Stimulated activated CD4-positive, alpha-beta T cell treated with anti-CD3 and anti-CD28 coated beads, Interleukin-2, amount 100 ng/mL, for 48 hours (primary cell): ENCODE measurements around the gene PAPOLB.

Experiments used
- DNase-seq, 2 donors: peaks; one replicate each; pipeline ENCODE4 v3.0.0-alpha.2; 2020

The PAPOLB gene

GRCh38 chr7:4820405-4820966 is 41.3 kb downstream of the PAPOLB start:
- no peak for DNase-seq

DNA sequence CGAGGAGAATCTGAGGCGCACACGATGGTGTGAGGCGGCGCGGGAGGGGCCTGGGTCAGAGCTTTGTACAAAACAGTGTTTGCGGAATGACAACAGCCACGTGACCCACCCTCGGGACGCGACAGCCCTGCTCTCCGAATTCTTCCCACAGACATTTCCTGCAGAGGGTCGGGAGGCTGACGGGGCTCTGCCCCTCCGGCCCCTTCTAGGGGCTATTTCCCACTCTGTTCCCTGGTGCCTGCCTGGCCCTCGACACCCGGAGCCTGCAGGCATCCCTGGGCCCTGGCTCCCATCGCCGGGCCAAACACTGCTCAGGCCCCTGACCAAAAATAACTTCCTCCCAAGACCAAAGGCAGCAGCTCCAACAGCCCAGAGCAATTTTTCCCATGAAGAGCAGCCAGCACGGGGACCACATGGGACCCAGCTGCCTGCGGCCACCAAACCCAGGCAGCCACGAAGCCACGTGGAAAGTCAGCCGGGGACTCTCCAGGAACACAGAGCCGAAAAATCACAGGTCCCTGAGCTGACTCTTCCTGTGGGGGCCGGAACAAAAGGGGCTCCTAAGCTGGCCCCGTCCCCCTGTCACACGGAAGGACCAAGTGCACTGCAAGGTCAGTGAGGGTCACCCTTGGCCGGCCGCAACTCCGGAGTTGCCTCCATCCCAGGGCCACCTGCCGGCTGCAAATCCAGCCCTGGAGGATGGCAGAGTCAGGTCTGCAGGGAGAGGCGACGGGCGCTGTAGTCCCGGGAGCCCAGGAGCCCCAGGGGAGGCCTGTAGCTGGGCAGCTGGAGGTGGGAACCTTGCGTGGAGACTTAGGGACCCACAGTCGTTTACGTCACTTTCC is 42.0 kb downstream of the PAPOLB start:
- DNase-seq = no peak

- no peak for DNase-seq
Measured at GRCh38 chr7:4818000-4818794, 43.6 kb downstream of the PAPOLB start.

DNA sequence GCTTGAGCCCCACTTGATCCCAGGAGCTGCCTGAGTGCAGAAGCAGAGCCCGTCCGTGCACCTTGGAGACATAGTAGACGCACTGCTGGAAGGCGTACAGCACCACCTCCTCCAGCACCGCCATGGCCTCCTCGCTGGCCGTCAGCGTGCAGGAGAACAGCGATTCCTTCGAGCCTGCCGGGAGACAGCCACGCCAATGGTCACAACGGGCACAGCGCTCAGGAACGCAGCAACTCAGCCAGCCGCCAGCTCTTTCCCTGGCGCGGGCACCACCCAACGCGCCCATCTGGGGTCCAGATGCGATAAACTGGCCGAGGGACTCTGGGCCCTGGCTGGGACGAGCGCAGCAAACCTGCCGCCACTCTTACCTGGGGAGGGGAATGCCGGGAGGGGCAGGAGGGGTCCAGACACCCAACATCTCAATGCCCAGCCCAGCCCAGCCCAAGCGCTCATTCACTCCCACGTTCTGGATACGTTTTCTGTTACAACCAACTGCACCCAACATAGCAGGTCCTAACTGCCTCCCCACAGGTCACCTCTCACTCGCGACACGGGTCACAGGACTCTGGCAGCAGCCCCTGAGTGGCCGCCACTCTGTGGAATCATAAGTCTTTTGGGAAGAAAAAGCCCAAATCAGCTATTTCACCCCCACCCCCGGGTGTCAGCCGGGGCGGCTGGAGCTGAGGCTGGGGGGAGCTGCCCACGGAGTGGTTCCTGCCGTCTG is 44.5 kb downstream of the PAPOLB start:
- no peak for DNase-seq

DNA sequence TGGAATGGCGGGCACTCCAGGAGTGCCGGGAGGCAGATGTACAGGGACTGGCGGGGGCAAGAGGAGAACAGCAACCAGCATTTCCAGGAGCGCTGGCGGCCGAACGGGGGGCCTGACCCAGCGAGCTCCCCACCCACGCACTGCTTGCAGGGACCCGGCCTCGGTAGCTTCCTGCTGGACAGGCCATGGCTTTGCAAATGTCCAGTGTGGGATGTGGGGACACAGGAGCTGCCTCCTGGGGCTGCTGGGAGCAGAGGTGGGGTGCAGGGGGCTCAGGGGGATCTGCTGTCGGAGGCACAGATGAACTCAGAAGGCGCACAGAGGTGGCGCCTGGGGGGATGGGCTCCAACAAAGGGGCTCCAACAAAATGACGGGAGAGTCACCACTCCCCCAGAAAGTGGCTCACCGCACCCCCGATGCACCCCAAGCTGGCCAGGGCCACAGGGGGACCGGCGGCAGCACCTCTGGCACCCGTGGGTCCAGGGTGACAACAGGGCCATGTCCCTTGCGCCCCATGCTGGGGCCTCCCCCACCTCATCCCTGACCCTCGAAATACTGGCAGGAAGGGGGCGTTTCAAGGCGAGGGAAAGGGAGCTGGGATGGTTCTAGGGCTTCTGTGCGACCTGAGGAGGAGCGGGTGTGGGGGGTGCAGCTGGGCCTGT is 45.3 kb downstream of the PAPOLB start:
- DNase-seq = no peak

DNA sequence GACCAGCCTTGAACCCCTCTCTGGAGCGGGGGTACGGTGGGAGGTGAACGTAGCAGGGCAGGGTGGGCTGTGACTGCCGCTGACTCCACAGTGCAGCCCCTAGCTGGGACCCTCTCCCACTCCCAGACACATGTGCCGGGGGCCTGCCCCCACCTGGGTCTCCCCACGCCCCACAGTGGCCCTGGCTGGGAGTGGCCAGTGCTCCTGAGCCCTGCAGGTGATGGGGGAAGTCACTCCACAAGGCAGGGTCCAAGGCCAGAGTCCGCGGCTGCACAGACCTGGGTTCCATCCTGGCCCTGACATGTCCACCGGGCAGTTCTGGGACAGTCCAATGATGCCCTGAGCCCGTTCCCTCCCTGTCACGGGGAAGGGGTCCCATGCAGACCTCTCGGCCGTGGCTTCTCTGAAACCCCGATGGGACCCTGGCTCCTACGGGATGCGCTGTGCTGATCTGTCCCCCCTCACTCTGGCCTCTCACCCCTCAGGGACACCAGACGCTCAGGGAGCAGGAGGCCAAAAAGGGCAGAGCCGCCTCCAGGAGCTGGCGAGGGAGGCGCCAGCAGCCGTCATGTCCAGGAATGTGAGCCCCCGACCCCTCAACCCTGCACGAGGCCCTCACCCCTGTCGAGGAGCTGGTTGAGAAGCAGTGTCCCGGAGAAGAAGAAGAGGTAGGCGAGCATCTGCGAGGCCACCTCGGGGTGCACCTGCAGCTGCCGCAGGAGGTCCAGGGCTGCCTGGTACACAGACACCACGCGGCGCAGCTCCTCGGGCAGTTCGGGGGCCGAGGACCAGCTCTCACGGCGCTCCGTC is 46.0 kb downstream of the PAPOLB start:
- no peak for DNase-seq

DNA sequence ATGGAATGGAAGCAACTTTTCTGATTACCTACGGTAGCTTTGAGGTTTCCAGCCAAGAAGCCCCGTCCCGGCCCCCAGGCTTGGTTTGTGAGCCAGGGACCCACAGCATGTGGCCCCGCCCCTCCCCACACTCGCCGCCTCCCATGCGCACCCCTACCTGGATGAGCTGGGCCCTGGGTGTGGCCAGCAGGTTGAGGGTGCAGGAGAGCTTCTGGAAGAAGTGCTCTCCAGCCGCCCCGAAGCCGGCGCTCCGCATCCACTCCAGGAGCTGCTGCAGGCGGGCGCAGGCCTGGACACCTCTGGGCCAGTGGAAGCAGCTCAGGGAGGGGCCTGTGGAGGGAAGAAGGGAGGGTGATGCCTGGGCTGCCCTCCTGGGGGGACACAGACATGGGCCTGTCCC is 46.7 kb downstream of the PAPOLB start:
- DNase-seq = no peak

- DNase-seq = no peak
Measured at GRCh38 chr7:4814433-4814832, 47.4 kb downstream of the PAPOLB start.

DNA sequence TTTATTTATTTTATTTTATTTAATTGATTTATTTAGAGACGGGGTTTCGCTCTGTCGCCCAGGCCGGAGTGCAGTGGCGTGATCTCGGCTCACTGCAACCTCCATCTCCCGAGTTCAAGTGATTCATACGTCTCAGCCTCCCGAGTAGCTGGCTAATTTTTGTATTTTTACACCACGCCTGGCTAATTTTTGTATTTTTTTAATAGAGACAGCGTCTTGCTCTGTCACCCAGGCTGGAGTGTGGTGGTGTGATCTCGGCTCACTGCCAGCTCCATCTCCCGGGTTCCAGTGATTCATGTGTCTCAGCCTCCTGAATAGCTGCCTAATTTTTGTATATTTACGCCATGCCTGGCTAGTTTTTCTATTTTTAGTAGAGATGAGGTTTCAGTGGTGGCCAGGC is 52.2 kb downstream of the PAPOLB start:
- no peak for DNase-seq

- DNase-seq = no peak
Measured at GRCh38 chr7:4809091-4809591, 52.7 kb downstream of the PAPOLB start.

GRCh38 chr7:4808565-4808964 is 53.3 kb downstream of the PAPOLB start:
- DNase-seq = no peak

- DNase-seq = no peak
Measured at GRCh38 chr7:4808026-4808425, 53.8 kb downstream of the PAPOLB start.
